NT2/D1 (cell line): ENCODE results near the gene ARPC1B.

Experiments
- SUZ12 ChIP-seq: IDR thresholded peaks from 2 replicates; pipeline ENCODE4 v1.6.1; 2011; ENCODE audit not compliant: insufficient read length, insufficient read depth; ENCODE audit errors: extremely low read depth
- ZNF274 ChIP-seq: IDR thresholded peaks from 2 replicates; pipeline ENCODE4 v1.6.1; 2011; ENCODE audit warnings: mild to moderate bottlenecking, low read depth, low read length

DNA sequence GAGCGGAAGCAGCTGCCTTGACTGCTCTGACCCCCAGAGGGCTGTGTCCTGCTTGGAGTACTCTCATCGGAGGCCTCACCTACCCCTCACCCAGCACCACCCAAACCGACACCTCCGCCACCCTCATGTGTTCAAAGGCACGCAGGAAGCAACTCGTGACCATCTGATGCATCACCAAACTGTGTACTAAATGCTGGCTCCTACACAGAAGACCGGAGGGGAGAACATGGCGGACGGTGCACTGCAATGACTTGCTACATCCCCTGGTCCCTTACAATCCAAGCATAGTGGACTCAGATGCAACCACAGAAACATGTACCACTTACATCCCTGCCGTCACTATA is 30.4 kb downstream of the ARPC1B start:
- TF ChIP-seq SUZ12 (no peak), ZNF274 (no peak)
